ENCODE results near the gene UBXN6.
A peak's percentile ranks its signal among the peaks of the same experiment; 100 is the strongest.

UBXN6 gene

DNA sequence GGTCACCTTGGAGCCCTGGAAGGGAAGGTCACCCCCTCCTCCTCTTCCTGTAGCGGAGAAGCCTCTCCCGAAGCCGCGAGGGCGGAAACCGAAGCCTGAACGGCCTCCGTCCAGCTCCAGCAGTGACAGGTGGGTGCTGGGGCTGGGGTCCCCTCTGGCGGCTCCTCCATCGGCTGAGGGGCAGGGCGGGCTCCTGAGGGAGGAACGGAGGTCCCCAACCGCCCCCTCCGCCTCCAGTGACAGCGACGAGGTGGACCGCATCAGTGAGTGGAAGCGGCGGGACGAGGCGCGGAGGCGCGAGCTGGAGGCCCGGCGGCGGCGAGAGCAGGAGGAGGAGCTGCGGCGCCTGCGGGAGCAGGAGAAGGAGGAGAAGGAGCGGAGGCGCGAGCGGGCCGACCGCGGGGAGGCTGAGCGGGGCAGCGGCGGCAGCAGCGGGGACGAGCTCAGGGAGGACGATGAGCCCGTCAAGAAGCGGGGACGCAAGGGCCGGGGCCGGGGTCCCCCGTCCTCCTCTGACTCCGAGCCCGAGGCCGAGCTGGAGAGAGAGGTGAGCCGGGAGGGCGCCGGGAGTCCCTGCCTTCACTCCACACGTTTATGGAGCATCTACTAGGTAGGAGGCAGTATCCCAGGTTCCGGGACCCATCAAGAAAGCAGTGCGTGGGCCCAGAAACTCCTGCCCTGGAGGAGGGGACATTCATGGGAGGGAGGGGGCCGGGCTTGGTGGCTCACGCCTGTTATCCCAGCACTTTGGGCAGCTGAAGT is 36.5 kb upstream of the UBXN6 start:
- no peak for DNase-seq (ENCODE audit: low read depth in 2 of 2)

DNA sequence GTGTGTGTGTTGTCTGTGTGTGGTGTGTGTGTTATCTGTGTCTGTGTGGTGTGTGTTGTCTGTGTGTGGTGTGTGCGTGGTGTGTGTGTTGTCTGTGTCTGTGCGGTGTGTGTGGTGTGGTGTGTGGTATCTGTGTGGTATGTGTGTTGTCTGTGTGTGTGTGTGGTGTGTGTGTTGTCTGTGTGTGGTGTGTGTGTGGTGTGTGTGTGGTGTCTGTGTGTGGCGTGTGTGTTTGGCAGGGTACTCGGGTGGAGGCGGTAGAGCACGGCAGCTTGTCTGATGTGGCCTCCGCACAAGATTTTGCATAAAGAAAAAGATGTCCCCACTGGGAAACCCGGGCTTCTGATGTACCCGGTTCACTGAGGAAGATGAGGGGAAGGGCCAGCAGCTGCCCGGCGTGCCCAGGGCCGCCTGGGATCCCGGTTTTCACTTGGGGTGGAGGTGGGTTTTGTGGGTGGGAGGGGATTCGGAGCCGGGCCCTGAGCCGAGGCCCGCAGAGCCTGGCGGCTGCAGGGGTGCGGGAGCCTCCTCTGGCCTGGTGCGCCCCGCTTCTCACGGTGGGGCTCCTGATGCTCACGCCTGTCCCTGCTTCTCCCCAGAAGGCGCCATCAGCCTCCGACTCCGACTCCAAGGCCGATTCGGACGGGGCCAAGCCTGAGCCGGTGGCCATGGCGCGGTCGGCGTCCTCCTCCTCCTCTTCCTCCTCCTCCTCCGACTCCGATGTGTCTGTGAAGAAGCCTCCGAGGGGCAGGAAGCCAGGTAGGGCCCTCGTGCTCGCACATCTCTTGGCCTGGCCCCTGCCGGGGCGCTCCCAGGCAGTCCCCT is 35.7 kb upstream of the UBXN6 start:
- no peak for DNase-seq (ENCODE audit: low read depth in 2 of 2)

DNA sequence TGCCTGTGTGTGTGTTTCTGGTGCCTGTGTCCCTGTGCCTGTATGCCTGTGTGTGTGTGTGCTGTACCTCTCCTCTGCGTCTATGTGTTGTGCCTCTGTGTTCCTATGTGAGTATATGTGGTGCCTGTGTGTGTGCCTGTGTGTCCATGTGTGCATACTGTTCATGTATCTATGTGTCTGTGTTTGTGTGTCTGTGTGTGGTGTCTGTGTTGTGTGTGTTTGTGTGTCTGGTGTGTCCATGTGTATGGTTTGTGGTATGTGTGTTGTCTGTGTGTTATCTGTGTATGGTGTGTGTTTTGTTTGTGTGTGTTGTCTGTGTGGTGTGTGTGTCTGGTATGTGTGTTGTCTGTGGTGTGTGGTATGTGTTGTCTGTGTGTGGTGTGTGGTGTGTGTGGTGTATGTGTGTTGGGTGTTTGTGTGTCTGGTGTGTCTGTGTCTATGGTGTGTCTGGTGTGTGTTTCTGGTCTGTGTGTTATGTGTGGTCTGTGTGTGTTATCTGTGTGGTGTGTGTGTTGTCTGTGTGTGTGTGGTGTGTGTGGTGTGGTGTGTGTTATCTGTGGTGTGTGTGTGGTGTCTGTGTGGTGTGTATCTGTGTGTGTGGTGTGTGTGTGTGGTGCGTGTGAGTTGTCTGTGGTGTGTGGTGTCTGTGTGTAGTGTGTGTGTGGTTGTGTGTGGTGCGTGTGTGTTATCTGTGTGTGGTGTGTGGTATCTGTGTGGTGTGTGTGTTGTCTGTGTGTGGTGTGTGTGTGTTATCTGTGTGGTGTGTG is 34.9 kb upstream of the UBXN6 start:
- DNase-seq (ENCODE audit: low read depth in 2 of 2) = no peak

GRCh38 chr19:4491446-4491845 is 33.9 kb upstream of the UBXN6 start:
- DNase-seq (ENCODE audit: low read depth in 2 of 2) = no peak

DNA sequence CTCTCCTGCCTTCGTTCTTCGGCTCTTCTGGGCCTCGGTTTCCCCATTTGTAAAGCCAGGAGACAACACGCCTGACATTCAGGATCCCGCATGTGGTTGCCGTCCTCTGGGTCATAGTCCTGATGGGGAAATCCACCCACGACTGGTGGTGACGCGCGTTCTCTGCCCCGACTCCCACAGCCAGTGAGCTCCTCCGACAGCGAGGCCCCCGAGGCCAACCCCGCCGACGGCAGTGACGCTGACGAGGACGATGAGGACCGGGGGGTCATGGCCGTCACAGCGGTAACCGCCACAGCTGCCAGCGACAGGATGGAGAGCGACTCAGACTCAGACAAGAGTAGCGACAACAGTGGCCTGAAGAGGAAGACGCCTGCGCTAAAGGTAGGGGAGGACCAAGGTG is 30.9 kb upstream of the UBXN6 start:
- no peak for DNase-seq (ENCODE audit: low read depth in 2 of 2)

DNA sequence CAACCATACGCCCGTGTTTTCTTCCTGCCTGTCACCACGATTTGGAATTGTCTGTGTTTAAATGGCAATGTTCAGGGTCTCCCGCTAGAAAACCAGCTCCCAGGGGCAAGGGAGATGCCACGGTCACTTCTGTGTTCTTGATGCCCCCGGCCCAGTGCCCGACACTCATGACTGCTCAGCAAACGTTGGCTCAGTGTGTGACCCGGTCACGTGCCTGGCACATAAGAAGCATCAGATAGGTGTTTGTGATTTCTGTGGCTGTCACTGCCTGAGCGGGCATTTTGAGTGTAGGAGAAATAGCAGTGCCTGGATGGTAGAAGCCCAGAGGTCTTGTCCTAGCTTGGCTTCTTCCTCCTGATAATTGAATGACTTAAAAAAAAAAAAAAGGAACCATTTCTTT is 30.0 kb upstream of the UBXN6 start:
- DNase-seq (ENCODE audit: low read depth in 2 of 2) = no peak

- DNase-seq (ENCODE audit: low read depth in 2 of 2) = no peak
Observed at GRCh38 chr19:4483385-4483784, 25.8 kb upstream of the UBXN6 start.

DNA sequence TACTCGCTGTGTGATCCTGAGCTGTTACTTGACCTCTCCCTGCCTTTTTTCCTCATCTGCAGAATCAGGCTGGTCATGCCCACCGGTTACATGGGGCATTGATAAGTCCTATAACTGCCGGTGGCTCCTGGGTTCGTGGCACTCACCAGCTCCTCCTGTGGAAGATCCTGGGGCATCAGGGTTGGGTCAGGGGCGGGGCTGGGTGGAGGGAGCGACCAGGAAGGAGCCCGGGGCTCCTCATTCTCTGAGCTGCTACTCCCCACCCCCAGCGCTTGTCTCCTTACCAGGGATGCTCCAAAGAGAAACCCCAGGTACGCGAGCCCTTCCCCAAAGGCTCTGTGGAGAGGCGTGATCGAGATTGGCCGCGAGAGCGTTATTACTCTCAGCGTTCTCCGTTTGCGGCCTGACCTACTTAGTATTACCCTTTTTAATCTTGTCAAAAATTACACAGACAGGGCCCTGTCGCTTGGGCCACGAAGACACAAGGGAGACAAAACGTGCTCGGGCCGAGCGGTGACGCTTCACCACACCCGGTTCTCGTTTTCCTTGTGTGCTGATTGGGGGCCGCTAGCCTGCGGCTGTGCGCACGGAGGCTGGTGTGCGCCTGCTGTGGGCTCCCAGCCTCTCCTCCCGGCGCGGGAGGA is 25.2 kb upstream of the UBXN6 start:
- no peak for DNase-seq (ENCODE audit: low read depth in 2 of 2)

DNA sequence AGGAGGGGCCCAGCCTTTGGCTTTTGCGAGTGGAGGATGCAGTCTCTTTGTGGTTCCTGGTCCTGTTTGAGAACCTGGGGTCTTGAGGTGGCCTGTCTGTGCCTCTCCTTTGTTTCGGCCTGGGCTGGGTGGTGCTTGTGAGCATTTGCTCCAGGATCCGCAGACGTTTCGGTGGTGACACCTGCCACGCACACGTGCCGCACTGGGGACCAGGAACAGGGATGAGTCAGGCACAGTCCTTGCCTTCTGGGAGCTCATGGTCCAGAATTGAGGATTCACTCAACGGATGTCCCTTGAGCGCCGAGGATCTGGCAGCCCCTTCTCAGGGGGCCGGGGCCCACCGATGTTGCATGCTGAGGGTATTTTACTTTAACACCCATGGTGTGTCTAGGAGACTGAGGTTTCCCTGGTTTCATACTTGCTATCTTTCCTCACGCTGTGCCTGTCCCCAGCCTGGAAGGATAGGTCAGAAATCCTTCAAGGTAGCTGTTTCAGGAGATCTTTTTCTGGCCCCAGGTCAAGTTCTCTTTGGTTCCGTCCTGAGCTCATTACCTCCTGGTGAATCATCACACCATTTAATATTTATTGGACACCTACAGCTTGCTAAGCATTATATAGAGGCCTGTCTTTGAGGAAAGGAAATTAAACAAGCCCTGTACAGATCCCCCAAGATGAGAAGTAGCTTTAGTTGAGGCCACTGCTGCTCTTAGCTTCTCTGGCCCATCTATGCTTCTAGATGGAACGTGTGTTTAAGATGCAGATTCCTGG is 19.6 kb upstream of the UBXN6 start:
- DNase-seq (ENCODE audit: low read depth in 2 of 2) = no peak

GRCh38 chr19:4474514-4475022 is 17.0 kb upstream of the UBXN6 start:
- no peak for DNase-seq (ENCODE audit: low read depth in 2 of 2)

GRCh38 chr19:4473763-4474513 is 16.3 kb upstream of the UBXN6 start:
- no peak for DNase-seq (ENCODE audit: low read depth in 2 of 2)

DNA sequence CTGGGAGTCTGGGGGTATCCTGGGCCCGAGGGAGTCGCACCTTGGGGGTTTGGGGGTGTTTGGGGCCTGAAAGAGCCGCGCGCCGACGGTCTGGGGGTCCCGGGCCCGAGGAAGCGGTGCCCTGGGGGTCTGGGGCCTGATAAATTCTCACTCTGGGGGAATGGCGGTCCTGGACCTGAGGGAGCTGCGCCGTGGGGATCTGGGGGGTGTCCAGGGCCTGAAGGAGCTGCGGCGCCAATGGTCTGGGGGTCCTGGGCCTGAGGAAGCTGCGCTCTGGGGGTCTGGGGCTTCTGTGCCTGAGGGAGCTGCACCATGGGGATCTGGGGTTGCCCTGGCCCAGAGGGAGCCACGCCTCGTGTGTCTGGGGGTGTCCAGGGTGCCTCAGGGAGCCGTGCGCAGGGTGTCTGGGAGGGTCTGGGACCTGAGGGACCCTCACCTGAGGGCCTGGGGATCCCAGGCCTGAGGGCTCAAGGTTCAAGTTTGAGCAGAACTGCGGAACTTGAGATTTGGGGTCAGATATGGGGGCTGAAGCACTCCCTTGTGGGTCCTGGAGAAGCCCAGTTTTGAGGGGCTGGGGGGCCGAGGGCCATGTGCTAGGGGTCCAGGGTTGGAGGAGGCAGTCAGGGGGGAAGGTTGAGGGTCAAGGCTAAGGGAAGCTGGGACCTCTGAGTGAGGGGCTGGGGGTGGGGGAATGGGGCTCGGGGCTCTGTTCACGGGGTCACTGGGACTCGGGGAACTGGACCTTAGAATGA is 15.6 kb upstream of the UBXN6 start:
- no peak for DNase-seq (ENCODE audit: low read depth in 2 of 2)

DNA sequence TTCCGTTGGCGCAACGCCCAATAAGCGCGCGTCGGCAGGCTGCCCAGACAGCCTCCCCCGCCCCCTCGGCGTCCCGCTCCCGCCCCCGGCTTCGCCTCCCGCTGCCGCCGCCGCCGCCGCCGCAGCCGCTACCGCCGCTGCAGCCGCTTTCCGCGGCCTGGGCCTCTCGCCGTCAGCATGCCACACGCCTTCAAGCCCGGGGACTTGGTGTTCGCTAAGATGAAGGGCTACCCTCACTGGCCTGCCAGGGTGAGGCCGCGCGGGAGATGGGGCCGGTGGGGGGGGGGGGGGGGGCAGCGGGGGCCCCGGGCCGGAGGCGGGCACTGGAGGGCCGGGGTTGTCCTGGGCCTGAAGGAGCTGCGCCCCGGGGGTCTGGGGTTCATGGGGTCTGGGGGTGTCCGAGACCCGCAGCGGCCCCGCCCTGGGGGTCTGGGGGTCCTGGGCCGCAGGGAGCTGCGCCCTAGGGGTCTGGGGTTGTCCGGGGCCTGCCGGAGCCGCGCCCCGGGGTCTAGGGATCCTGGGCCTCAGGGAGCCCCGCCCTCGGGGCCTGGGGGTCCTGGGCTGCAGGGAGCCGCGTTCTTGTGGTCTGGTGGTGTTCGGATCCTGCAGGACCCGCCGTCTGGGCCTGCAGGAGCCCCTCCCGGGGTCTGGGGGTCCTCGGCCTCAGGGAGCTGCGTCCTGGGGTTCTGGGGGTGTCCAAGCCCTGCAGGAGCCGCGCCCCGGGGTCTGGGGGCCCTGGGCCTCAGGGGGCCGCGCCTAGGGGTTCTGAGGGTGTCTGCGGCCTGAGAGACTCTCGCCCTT is 14.8 kb upstream of the UBXN6 start, which contains the start of gene HDGFL2:
HDGFL2 (plus strand) TSS at position 124 of the 801 bp plus-strand sequence; CDS start at position 178, 54 bp downstream.
- no peak for DNase-seq (ENCODE audit: low read depth in 2 of 2)

GRCh38 chr19:4471403-4472173 is 14.0 kb upstream of the UBXN6 start:
- DNase-seq (ENCODE audit: low read depth in 2 of 2) = peak; percentile 96 to 98

DNA sequence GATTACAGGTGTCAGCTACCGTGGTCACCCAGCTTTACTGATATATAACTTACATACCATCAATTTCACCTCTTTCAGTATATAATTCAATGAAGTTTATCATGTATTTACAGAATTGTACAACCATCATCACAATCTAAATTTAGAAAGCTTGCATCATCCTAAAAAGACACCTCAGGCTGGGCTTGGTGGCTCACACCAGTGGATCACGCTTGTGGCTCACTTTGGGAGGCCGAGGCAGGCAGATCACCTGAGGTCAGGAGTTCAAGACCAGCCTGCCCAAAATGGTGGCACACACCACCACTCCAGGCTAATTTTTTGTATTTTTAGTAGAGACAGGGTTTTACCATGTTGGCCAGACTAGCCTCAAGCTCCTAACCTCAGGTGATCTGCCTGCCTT is 10.2 kb upstream of the UBXN6 start:
- DNase-seq (ENCODE audit: low read depth in 2 of 2) = no peak

GRCh38 chr19:4464815-4465581 is 7.4 kb upstream of the UBXN6 start:
- no peak for DNase-seq (ENCODE audit: low read depth in 2 of 2)

Data from stimulated activated CD8-positive, alpha-beta memory T cell treated with anti-CD3 and anti-CD28 coated beads, Interleukin-7, amount 100 ng/mL, for 4 hours (primary cell).